SKM-1 treated with dmso at 0.1 percent for 144 hours (cell line): Measurements from ENCODE around the gene LRRC10B.

Experiments
- DNase-seq: peaks from one replicate; lab custom pipeline; 2025; ENCODE audit not compliant: unreplicated experiment; lab: John Stamatoyannopoulos, UW

Gene LRRC10B

DNA sequence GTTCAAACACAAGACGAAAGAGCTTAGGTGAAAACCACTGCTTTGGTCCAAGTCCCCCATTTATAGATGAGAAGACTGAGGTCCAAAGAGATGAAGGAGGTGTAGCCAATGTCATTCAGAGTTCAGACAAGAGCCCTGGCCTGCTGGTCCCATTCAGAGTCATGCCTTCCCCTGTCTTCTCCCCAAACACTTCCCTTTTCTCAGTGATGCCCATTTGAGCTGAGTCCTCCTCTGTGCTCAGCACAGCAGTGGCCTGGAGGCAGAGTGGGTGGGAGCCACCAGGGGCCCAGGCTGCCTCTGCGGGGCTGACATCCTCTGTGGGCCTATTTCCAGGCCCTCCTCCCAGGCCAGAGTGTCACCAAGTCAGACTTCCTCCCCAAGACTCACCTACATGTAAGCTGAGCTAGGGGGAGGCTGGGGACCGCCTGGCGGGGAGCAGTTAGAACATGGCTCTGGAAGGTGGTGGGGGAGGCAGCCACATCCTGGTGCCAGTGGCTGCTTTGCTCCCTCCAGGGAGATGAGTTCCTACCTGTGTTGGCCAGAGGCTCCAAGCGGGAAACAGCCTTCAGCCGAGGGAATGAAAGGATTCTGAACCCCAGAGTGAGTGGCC is 22.4 kb upstream of the LRRC10B start:
- DNase-seq = peak; percentile 11

DNA sequence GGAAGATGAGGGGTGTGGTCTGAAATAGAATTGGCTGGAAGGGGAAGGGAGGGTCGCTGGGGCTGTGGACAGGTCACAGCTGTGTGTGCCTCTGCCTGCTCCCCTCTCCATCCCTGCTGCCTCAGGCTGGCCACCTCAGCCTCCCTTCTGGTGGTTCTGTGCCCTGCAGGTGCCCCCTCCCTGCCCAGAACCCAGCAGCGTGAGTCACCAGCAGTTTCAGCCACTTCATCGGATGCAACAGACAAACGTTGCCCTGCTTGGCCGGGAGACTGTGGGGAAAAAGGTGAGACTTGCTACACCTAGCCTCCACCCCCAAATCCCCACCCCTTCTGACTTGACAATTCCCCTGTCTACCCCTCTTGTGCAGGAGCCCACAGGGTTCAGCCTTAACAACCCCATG is 21.8 kb upstream of the LRRC10B start:
- no peak for DNase-seq

DNA sequence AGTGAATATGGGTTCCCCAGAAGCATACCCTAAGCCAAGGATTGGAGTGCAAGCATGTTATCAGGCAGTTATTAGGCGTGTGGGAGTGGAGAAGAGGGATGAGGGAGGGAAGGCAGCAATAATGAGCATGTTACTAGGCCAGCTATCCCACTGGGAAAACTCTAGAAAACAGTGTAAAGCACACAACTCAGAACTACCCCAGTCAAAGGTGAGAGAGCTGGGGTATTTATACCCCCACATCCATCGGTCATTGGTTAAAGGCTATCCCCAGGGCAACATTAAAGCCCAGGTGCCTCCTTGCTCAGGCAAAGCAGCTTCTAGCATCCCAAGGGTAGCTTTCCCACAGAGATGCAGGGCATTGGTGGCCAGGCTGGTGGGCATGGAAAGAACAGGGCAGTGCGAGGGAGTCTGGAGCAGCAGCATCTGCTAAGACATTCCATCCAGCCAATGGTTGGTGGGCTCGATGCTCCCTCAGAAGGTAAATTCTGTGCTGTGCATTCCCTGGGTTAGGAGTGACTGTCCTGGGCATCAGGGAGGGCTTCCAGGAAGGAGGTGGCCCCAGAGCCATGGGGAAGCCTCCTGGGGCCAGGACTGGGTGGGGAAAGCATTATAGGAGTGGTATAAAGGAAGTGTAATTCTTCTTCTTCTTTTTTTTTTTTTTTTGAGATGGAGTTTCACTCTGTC is 21.1 kb upstream of the LRRC10B start:
- no peak for DNase-seq

DNA sequence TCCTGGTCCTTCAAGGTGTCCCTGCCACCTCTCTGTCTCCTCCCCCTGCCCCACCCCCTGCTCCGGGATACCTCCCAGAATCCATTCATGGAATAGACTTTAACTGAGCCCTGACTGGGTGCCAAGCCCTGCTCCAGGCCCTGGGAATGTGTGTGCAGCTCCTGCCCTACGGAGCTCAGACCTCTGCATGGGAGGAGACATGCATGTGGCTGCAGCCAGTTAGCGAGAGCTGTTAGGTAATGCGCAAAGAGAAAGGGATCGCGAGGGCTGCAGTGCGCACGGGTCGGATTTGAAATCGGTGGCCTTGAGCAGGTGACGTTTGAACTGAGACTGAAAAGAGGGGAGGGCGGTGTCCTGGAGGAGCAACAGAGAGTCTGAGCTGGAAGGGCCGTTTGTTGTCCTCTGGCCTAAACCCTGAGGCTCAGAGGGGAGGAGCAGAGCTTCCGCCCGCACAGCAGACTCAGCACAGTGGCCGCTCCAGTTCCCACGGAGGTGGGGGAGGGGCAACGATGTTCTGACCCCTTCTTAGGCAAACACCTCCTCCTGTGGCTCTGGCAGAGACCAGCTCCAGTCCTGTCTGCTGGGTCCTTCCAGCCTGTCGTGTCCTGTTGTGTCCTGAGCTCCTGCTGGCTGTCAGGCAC is 19.8 kb upstream of the LRRC10B start:
- DNase-seq = no peak

DNA sequence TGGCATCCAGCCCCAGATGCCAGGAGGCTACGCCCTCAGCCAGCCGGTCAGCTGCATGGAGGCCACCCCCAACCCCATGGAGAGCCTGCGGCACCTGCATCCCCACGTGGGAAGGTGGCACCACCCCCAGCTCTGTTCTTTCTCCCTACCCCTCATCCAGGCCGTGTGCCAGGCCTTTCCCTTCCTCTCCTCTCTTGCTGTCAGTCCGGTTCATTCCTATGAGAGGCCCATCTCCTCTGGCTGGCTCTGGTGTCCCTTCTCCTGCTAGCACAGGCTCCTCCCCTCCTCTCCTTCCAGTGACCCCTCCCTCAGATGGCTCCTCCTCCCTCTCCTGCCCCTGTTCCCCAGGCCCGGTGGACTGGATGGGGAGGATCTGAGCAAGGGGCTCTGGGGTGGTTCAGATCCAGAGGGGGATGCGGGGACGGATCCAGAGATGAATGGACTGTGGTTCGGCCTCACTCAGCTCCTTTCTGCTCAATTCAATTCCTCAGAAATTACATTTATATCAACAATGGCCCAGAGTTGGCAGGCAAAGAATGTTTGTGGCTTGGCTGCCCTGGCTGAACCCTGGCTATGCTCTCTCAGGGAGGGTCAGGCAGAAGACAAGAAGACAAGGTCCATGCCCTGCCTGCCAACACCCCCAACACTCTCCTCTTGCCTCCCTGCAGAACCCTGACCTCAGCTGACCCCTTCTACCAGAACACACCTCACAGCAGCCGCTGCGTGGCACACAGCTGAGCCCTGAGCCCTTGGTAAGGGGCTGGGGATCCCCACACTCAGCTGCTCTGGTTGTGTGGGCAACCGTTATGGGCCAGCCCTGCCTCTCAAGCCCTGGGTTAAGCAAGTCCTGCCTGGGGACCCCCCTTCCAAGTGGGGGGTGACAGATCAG is 18.5 kb upstream of the LRRC10B start:
- DNase-seq = no peak

DNA sequence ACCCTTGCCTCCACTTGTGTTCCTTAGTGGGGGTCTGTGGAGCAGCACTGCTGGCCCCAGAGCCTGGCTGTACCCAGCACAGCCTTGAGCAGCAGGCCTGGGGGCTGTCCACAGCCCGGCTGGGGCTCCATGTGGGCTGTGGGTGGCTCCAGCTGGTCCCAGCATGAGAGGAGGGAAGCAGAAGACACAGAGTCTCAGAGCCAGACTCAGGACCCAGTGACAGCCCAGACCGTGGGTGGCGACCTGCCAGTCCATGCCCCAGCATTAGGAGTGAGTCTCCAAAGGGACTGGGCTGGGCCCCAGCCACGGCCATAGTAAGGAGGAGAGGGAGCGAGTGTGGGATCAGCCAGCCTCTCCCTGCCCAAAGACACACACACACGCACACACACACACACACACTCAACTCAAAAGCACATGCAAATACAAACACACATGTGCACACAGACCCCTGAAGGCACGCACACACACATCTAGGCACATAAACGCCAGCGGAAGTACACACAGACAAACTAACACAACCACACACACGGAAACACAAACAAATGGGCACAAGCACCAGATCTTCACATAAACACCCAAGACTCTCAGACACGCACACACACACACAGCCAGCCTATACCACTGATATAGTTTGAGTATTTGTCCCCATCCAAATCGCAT is 16.7 kb upstream of the LRRC10B start:
- DNase-seq = no peak

DNA sequence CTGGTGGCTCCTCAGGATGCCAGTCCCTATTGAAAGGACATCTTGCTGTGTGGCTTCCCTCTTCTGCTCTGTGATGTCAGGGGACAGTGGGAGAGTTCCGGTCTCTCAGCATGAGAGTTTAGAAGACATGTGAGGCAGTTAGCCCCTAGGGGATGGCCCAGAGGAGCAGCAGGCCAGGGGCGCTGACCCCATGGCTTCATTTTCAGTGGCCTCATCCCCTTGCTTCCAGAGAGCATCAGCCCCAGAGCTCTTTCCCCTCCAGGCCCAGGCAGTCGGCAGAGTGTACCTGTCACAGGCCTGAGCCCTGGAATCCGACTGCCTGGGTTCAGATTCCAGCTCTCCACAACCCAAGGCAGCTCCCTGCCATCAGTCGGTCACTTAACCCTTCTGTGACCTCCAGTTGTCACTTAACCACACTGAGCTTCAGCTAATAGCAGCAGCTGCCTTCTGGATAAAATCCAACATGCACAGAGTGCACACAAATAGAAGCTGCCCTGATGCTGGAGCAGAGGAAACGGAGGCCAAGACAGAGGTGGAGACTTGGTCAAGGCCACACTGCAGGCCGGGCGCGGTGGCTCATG is 14.1 kb upstream of the LRRC10B start:
- no peak for DNase-seq

DNA sequence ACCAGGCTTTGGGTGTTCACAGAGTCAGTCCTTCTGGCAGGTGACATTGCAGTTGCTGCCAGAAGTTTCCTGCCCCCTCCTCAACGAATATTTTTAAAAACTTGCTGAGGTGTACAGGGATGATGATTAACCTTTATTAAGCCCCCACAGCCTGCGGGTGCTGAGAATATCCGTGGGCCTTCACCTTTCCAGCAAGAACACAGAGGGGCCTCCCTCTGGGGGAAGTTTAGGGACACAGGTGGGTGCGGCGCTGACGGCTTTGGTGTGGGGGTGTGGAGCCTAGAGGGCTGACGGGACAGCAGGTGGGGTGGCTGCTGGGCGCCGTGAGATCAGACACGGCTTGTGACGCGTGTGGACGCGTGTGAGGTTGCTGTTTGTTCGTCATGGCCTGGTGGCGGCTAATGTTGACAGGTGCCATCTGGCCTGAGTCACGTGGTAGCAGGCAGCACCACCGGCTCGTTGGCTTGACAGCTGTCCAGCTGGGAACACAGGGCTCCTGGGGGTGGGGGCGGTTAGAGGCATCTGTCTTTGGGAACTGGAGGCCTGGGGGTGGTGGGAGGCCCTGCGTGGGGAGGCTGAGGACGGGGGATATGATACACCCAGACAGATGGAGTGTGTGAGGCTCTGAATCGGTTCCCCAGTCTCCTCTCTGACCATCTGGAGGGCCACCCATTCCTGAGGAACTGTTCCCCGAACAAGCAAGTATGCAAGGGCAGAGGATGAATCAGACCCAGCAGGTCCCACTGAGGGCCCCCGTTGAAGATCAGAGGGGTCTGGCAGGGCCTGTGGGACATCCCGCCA is 12.5 kb upstream of the LRRC10B start:
- no peak for DNase-seq

DNA sequence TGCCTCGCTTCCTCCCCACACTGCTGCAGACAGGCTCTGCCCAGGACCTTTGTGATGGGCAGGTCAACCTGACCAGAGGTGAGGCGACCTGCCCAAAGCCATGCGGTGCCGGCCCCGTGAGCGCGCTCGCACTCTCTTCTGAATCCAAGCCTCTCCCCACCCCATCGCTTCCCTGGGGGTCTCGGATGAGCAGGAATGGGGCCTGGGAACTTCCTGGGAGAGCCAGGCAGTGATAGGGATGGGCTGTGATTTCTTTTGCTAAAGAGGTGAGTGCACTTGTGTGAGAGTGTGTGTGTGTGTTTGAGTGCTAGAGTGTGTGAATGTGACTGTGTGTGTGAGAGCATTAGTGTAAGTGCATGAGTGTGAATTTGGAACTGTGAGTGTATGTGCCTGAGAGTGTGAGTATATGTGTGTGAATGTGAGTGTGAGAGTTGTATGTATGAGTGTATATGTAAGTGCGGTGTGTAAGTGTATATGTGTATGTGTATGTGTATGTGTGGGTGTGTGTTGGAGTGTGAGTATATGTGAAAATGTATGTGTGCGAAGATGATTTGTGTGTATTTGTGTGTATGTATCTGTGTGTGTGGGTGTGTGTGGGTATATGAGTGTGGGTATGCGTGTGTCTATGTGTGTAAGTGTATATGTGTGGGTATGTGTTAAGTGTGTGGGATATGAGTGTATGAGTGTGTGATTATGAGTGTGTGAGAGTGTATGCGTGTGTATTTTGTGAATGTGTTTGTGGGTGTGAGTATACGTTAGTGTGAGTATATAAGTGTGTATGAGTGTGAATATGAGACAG is 11.7 kb upstream of the LRRC10B start:
- no peak for DNase-seq

DNA sequence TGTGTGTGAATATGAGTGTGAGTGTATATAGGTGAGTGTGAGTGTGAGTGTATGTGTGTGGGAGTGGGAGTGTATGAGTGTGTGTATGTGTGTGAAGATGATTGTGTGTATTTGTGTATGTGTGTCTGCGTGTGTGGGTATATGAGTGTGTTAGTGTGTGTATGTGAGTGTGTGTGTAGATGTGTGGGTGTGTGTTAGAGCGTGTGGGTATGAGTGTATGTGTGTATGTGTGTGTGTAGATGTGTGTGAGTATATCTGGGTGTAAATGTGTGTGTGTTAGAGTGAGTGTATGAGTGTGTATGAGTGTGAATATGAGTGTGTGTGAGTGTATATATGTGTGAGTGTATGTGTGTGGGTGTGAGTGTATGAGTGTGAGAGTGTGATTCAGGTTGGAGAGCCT is 11.1 kb upstream of the LRRC10B start:
- no peak for DNase-seq

DNA sequence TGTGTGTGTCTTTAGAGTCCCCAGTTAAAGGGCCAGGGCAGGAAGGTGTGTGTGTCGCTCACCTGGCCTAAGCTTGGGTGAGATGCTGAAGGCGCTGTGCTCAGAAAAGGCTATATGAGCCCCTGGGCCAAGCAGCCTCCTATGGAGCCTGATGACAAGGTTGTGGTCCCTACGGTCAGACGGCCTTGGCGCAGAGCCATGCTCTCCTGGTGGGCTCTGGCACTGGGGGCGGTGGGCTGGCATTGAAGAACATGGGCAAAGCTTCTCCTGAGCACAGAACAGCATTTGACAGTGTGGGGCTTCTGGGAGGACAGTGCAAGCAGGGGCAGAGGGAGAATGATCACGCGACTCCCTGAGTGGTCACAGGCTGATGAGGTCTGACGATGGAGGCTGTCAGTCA is 10.7 kb upstream of the LRRC10B start:
- no peak for DNase-seq

DNA sequence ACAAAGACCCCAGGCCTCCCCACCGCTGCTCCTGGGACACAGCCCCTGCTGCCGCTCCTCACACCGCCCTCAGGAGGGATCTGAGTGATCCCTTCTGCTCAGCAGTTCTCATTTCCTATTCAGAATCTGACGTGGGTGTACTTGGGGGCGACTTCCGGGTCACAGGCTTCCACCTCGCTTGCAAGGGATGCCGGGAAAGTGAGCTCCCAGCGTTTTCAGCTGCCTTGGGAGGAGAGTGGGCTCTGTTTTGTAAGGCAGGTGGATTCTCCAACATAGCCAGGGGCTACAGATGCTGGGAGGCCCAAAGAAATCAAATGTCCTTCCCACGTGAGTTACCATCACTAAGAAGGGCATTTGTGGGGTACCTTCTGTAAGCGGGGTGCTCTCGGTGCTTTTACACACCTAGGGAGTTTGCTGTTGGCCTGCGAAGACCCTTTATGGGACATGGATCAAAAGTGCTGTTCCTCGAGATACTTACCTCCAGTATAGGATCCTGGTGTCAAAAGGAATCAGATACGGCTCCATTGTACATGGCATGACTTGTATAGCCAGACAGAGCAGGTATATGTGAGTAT is 9.7 kb upstream of the LRRC10B start:
- no peak for DNase-seq

DNA sequence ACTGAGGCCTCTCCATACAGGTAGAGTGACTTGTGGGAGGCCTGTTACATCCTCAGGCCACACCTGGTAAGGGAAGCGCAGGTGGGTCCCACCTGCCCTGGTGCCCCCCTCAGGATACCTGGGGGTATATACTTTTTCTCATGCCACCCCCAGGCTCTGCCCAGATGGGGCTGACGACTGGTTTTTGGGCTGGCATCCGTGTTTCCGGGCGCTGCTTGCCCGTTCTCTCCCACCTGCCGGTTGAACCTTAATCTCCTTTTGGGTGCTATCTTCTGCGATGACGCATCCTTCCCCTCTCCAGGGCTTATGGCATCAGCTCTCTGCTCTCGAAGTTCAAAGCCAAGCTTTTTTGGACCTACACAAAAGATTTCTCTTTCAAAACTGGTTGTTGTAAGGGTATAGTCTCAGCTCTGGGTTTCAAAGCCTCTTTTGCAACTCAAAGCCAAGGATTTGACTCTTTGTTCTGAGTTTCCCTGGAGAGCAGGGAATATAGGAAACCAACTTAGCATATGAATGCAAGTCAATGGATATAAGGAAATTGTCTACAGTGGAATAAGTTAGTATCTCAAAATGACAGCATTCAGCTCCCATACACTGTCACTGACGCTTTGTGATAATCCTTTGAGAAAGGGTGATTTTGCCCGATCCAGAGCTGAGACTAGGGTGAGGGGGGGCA is 8.6 kb upstream of the LRRC10B start:
- DNase-seq = no peak

DNA sequence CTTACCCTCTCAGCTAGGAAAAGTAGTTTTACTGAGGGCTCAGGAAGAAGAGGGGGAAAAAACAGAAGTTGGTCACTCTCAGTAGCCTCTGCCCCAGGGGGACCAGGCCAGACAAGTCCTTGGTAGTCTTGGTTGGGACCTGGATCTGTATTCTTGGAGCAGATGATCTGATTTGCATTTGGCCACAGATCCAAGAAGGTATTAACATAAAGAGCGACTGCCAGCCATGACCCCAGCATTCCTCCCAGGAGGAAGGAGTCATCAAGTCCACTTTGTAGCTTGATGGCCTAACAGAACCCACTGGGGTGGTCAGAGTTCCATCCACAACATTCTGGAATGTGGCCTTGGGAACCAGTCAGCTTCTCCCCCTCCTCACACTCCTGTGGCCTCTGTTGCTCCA is 6.0 kb upstream of the LRRC10B start:
- no peak for DNase-seq

DNA sequence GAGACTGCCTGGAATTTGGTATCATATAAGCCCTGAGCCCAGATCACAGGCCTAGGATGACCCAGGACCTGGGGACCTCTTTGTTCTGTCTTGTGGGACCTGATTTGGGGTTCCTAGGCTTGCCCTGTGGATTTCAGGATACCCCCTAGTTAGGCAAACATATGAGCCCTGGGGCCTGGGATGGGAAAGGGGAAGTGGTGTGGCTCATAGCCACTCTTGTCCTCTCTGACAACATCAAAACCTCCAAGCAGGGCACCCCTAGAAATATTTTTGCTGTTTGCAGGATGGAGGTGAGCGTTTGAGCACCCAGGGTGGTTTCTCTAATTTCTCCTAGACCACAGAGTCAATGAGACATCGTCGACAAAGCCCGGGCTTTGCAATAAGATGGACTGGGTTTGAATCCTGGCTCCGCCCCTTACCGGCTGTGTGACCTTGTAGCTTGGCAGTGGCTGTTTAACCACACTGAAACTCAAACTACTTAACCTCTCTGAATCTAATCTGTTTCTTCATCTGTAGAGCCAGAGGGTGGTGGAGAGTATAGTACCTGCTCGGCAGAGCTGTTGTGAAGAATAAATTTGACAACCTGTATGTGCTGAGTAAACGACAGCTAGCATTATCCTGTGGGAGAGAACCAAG is 5.3 kb upstream of the LRRC10B start:
- peak; percentile 37 for DNase-seq

DNA sequence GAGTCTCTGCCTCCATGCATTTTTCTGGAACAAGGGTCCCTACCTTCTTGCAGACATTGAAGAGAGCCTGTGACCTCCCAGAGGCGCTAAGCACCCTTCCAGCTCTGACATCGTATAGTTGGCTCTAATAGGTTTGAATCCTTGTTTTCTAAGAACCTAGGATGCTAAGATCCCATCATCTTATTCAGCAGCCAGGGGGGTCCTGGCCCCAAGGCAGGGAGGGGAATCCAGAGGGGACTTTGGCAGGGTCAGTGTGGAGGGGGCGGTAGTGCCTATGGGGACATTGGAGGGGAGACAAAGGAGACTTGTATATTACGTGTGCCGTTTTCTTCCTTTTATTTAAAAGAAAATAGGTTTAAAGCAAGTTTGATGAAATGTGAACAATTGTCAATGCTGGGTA is 3.4 kb upstream of the LRRC10B start:
- no peak for DNase-seq

DNA sequence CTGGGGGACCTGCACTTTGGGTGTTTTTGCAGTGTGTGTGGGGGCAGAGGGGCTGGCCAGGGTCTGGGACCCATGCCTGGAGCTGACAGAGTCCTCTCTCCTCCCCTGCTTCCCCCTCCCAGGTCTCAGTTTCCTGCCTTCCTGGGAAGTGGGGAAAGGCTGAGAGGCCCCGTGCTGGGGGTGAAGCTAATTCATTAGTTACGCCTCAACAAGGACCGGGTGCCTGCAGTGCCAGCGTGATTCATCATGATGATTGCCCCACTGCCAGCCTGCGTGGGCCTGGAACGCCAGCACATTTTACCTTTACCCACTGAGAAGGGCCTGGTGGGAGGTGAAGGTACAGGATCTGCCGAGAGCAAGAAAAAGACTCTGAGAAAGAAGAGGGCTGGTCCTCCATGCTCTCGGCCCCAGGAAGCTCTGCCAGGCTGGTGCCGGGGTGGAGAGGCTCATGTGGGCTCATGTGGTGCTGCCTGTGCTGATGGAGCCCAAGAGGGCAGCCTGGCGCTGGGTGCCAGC is 2.9 kb upstream of the LRRC10B start:
- DNase-seq = no peak
